NCI-H774 (cell line): ENCODE measurements around the gene TBC1D14.

Source experiments
- DNase-seq: peaks from one replicate; lab custom pipeline; 2025; lab: John Stamatoyannopoulos, UW

The TBC1D14 gene

GRCh38 chr4:7001271-7001670 is 91.6 kb downstream of the TBC1D14 start:
- DNase-seq = no peak

- DNase-seq = no peak
Measured at GRCh38 chr4:7002336-7002735, 92.7 kb downstream of the TBC1D14 start.

DNA sequence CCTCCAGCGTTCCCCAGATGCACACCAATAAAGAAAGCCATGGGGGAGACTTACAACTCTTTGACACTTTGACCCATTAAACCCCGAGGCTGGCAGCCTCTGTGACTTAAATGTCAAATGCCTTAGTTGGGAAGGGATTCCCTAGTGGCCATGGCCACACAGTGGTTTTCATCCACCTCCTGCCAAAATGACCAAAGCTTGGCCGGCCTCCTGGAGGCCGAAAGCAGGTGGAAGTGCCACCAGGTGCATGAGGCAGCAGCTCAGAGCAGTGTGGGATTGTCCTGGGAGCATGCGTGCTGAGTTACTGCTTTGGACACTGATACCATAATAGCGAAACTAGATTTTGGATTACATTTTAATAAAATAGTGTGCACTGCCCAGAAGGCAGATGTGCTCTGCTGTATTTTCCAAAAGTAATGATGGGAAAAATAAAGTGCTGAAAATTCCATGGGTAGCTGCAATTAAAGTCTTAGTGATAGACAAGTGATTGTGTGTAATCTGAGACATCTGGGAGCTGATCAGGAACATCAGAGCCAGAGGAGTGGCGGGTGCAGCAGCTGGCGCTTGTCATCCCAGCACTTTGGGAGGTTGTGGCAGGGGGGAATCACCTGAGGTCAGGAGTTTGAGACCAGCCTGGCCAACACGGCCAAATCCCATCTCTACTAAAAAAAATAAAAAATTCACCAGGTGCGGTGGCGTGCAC is 93.7 kb downstream of the TBC1D14 start:
- no peak for DNase-seq

DNA sequence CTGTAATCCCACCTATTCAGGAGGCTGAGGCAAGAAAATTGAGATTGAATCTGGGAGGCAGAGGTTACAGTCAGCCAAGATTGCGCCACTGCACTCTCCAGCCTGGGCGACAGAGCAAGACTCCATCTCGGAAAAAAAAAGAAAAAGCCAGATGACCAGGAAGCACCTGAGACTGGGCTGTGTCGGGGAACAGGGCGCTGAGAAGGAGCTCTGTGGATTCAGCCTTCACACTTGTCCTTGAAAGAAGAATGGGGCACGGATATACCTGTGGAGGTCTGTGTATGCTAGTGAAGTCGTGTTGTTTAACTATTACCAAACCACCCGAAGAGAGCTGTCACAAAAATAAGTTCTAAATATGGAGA is 94.2 kb downstream of the TBC1D14 start:
- DNase-seq = no peak

GRCh38 chr4:7004331-7004730 is 94.7 kb downstream of the TBC1D14 start:
- no peak for DNase-seq

- DNase-seq = no peak
Measured at GRCh38 chr4:7005571-7005970, 95.9 kb downstream of the TBC1D14 start.

DNA sequence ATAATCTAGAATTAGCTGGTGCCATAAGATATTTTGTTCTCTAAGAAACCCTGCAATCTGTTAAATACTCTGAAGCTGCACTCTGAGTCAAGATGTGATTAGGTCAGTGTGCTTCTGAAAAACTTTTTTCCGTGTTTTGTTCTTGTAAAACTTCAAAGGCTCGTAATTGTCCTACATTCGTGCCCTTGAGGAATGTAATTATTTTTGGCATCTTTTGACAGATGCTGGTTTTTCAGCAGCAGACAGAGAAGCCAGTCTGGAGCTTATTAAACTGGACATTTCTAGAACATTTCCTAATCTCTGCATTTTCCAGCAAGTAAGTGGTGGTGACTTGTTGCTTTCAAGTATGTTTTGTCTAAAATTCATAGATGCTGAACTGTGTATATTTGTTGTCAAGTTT is 96.8 kb downstream of the TBC1D14 start:
- DNase-seq = no peak

DNA sequence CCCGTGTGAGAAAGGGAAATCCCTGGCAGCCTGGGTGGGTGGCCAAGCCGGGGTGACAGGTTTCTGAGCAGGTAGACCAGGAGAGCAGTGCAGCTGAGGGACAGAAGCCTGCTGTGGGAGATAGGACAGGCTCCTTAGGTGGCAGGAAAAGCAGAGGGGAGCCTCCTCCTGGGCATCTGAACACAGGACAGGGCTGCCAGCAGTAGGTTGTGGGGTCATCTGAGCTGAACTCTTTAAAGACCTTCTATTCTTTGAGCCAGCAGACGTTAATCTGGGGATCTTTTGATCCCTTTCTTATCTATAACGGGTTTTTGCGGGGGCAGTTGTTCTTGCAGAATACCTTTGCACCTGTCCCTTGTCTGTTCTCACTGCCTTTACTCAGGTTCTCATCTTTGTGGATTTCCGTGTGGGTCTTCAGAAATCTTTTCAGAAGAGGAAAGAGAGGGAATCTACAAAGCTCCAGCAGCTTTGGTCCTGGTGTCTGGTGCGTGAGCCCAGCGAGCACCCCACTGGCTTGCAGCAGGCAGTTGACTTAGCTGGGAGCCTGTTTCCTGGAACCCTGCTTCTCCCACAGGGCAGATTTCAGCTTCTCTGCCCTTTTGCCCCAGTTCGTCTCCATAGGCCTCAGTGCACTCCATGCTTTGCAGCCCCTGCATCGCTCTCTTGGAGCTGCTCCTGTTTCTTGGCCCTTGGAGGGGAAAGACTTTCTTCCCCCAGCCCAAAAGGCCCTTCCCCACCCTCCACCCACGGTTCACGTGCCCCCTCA is 97.7 kb downstream of the TBC1D14 start:
- no peak for DNase-seq

DNA sequence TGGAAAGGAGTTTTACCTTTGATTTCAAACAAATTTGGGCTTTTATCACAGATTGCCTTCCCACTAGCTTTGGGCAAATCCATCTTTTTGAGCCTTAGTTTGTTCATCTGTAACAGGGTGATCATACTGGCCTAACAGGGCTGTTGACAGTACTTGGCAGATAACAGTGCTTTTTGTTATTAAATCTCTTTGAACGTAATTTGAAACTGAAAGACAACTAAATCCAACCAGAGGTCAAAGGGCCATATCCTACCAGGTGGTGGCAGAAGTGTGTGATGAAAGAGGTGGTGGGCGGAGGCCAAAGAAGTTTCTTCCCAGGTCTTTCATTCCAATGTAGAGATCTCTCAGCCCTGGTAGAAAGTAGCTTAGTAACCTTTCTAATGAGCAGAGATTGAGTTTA is 98.3 kb downstream of the TBC1D14 start:
- no peak for DNase-seq

DNA sequence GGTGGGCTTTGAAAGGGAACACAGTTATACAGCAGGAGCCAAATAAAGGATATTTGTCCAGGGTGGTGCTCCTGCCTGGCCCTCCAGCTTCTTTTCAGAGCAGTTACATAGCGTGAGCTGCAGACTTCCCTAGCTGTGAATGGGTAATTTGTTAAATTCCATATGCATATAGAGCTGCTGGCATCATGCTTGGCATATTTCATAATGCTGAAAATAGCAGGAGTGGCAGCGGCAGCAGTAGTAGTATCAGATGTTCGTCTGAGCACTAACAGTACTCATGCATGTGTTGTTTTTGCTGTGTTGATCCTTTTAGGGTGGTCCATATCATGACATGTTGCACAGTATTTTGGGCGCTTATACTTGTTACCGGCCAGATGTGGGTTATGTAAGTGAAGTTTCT is 99.9 kb downstream of the TBC1D14 start:
- no peak for DNase-seq

GRCh38 chr4:7013175-7013574 is 103.5 kb downstream of the TBC1D14 start:
- no peak for DNase-seq

- no peak for DNase-seq
Measured at GRCh38 chr4:7014815-7015214, 105.2 kb downstream of the TBC1D14 start.

DNA sequence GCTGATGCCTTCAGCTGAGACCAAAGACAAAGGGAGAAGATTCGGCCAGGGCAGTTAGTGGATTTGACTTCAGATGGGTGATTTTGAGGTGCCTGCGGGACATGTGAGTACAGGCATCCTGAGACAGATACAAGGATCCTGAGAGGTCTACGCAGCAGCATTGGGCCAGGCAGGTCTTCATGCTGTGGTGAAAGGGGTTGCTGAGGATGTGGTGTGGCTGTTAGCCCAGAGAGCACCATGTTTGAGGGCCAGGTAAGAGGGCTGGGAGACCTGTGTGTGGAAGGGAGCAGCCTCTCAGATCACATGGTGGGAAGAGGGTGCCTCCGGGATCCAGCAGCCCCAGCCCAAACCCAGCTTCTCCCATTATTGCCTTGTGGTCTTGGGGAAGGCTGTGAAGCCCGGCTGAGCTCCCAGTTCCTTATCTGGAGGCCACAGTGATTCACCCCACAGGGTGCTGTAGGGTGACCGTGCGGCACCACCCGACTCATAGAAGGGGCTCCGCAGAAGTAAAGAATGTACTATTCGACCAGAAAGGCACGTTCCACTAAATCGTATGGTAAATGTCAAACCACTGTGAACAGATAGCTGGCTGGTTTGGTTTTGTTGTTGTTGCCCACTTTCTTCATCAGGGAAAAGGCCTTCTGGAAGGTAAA is 105.9 kb downstream of the TBC1D14 start:
- DNase-seq = no peak

GRCh38 chr4:7016086-7016485 is 106.5 kb downstream of the TBC1D14 start:
- no peak for DNase-seq

- no peak for DNase-seq
Measured at GRCh38 chr4:7016512-7016911, 106.9 kb downstream of the TBC1D14 start.

DNA sequence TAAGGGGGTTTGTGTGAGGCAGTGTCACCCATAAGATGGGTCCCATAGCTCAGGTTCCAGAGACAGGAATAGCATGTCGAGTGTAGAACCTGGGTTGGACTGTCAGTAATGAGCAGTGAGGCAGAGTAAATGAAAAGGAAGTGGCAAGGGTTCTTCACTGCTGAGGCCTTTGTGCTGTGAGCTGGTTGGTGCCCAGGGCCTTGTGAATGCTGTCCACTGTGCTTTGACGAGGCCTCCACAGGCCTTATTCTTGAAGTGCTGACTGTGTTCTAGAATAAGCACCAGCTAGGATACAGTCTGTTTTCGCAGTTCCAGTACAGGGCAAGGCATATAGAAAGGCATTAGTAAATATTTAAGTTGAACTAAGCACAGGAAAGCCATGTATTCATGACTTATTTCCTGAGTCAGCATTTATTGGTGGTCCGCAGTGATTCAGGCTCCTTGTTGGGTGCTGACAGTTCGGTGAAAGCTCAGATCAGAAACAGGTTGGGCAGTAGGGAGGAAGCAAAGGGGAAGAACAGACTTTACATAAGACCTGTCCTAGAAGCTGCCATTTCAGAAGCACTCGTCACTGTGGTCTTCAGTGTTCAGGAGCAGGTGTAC is 107.9 kb downstream of the TBC1D14 start:
- DNase-seq = no peak

DNA sequence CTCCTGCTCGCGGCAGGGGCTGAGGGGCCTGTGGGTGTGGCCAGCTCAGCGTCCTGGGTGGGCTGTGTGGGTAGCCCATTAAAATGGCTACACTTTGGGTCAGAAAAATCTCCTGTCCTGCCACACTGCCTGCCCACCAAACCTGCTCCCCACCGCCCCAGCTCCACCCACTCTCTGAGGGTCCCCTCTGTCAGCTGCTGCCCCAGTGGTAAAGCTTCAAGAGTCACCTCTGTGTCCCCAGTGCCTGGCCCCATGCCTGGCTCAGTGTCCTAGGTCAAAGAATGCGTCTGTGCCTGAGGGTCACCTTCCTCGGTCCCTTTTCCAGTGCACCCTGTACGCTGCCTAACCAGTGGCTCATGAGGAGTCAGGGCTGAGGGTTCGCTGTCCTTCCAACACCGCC is 108.7 kb downstream of the TBC1D14 start:
- DNase-seq = no peak

GRCh38 chr4:7019367-7019766 is 109.7 kb downstream of the TBC1D14 start:
- DNase-seq = no peak

DNA sequence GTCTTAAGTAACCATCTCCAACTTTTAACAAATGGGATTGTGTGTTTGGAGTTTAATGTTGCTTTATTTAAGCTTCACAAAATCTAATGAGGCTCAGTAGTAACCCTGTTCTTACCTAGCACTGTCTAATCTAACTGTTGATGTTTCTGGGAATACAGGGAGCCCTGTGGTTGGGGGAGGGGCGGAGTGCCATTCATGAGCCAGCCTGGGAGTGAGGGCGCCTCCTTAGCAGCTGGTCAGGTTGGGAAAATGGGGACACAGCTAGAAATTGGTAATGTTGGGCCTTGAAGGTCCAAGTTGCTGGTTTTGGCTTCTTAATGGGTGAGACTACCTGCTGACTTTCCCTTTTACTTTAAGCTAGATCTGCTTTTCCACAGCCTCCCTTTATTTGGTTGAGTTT is 110.7 kb downstream of the TBC1D14 start:
- no peak for DNase-seq

GRCh38 chr4:7020856-7021255 is 111.2 kb downstream of the TBC1D14 start:
- DNase-seq = no peak

DNA sequence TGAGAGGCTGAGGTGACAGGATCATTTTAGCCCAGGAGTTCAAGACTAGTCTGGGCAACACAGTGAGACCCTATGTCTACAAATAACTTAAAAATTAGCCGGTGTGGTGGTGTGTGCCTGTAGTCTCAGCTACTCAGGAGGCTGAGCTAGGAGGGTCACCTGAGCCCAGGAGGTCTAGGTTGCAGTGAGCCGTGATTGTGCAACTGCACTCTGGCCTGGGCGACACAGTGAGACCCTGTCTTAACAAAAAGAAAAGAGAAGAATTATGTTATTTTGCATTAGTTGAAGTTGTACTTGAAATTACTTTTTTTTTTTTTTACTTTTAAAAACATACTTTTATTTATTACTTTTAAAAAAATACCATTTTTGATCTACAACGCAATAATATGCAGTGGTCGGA is 111.7 kb downstream of the TBC1D14 start:
- no peak for DNase-seq

- DNase-seq = no peak
Measured at GRCh38 chr4:7021930-7022664, 112.5 kb downstream of the TBC1D14 start.
